Subcutaneous abdominal adipose tissue (tissue), 5 donors: Measurements from ENCODE around the gene PLCH1.
"Not testable (repeated sequence)": the region's sequence is repeated elsewhere in the genome, so short reads cannot be mapped to it uniquely, and the experiment has no call there.

Experiments used
- H3K27ac ChIP-seq: one replicate; pipeline ENCODE4 v1.7.0; 2013; ENCODE audit warnings: low read depth, mild to moderate bottlenecking, inconsistent platforms, low read length, moderate library complexity
- H3K27me3 ChIP-seq, 5 donors: one replicate each; pipeline ENCODE4 v1.7.0; 2013; ENCODE audit warnings: low read length in 5 of 5, inconsistent platforms in 1 of 5; ENCODE audit not compliant: control insufficient read depth in 5 of 5, insufficient read depth in 4 of 5
- H3K36me3 ChIP-seq, 5 donors: one replicate each; pipeline ENCODE4 v1.7.0; 2013; ENCODE audit warnings: low read length in 5 of 5; ENCODE audit not compliant: control insufficient read depth in 5 of 5, insufficient read depth in 5 of 5
- H3K4me1 ChIP-seq, 5 donors: one replicate each; pipeline ENCODE4 v1.7.0; 2013; ENCODE audit warnings: low read length in 5 of 5, mild to moderate bottlenecking in 3 of 5, moderate library complexity in 1 of 5; ENCODE audit not compliant: control insufficient read depth in 5 of 5, insufficient read depth in 5 of 5
- H3K4me3 ChIP-seq, 5 donors: one replicate each; pipeline ENCODE4 v1.7.0; 2013; ENCODE audit warnings: low read length in 5 of 5, low read depth in 1 of 5
- H3K9ac ChIP-seq, 5 donors: one replicate each; pipeline ENCODE4 v1.7.0; 2013; ENCODE audit warnings: low read length in 5 of 5, mild to moderate bottlenecking in 4 of 5, moderate library complexity in 3 of 5
- H3K9me3 ChIP-seq, 5 donors: one replicate each; pipeline ENCODE4 v1.7.0; 2013; ENCODE audit warnings: low read length in 5 of 5; ENCODE audit not compliant: control insufficient read depth in 5 of 5
- donor health status: healthy.
- donor health status: healthy.
- donor health status: healthy.
- donor health status: healthy.
- donor health status: healthy.

PLCH1 gene

DNA sequence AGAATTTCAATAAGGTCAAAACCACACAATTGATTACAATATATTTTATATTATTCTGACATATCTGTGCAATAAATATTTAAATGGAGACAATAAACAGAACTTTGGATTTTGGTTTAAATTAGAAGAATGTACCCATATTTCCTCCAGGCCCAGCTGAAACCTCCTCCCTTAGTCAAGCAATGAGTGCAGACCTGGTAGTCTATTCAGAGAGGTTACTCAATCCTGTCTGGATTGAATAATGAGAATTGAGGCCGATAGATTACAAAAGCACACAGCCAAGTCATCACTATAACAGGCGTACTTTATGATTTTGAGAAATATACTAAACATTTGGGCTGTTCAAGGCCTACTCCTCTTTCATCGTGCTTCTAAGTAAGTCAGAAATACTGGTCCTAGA, 336.9 kb downstream of the PLCH1 start:
- Histone ChIP-seq H3K36me3 (no peaks in the 10 kb centered on the region), H3K4me3 (no peak overlapping the region), H3K4me1 (no peaks in the 10 kb centered on the region), H3K27ac (no peak overlapping the region), H3K27me3 (no peaks in the 10 kb centered on the region), H3K9ac (no peak overlapping the region), H3K9me3 (no peaks in the 10 kb centered on the region)

DNA sequence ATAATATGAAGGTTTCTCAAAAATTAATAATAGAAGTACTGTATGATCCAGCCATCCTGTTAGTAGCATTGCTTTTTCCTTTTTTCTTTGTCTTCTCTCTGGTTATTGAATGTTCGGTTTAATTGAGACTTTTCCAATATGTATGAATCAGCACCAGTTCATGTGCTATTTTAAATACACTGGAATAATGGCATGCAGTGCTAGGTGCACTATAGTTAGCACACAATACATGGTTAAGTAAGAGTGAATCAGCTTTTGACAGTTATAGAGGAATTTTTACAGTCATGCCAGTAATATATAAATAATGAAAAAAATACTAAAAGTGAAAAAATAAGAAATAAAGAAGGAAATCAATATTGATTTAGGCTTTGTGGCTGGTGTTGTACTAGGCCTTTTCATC, 337.5 kb downstream of the PLCH1 start:
- Histone ChIP-seq H3K9me3 (no peaks in the 10 kb centered on the region), H3K36me3 (no peaks in the 10 kb centered on the region), H3K4me1 (no peaks in the 10 kb centered on the region), H3K4me3 (no peak overlapping the region), H3K27ac (no peak overlapping the region), H3K27me3 (no peaks in the 10 kb centered on the region), H3K9ac (no peak overlapping the region)

DNA sequence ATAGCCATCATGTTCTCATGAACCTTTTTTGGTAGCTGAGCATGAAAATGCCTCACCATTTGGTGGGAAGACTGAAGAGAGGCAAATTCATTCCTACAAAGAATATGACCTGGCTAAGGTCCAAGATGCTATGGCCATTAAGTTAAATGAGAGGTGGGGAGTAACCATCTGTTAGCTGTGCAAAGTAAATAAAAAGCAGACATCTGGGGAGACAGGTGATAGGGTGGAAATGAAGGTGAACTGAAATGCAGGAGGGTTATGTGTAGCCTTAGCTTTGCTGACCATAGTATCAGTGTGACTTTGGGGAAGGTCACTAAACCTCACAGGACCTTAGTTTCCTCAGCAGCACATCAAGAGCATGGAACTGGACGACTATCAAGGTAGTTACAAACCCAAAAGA, 340.4 kb downstream of the PLCH1 start:
- H3K9ac ChIP-seq = no peak overlapping the region
- no peak overlapping the region for H3K27ac ChIP-seq
- no peak overlapping the region for H3K4me3 ChIP-seq
- H3K9me3 ChIP-seq = no peaks in the 10 kb centered on the region
- no peaks in the 10 kb centered on the region for H3K4me1 ChIP-seq
- H3K27me3 ChIP-seq = no peaks in the 10 kb centered on the region
- no peaks in the 10 kb centered on the region for H3K36me3 ChIP-seq

- Histone ChIP-seq H3K9ac (no peak overlapping the region), H3K27me3 (no peaks in the 10 kb centered on the region), H3K27ac (no peak overlapping the region), H3K4me1 (no peaks in the 10 kb centered on the region), H3K36me3 (no peaks in the 10 kb centered on the region), H3K4me3 (no peak overlapping the region), H3K9me3 (no peaks in the 10 kb centered on the region)
Measured at GRCh38 chr3:155402656-155403055, 342.2 kb downstream of the PLCH1 start.

DNA sequence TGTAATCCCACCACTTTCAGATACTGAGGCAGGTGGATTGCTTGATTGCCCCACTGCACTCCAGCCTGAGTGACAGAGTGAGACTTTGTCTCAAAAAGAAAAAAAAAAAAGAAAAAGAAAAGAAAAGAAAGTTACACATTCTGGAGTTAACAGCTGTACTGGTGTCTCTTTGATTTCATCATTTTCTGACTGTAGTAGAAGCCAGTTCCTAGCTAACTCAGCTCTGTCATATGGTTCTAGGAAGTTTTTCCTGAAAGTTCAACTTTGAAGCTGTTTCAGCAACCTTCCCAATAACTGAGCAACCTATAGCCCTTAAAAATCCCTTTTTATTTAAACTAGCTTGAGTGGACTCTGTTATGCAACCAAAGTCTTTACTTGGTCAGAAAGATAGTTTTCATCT, 346.8 kb downstream of the PLCH1 start:
- H3K9me3 ChIP-seq = peaks cover 0 to 3% (median 0%) of the 10 kb centered on the region in 5 donors
- no peaks in the 10 kb centered on the region for H3K4me1 ChIP-seq
- H3K9ac ChIP-seq = no peak overlapping the region
- H3K27ac ChIP-seq = no peak overlapping the region
- H3K36me3 ChIP-seq = no peaks in the 10 kb centered on the region
- H3K27me3 ChIP-seq = no peaks in the 10 kb centered on the region
- H3K4me3 ChIP-seq = no peak overlapping the region

- H3K9me3 ChIP-seq, H3K27me3 ChIP-seq, H3K27ac ChIP-seq, H3K9ac ChIP-seq, H3K4me3 ChIP-seq, H3K36me3 ChIP-seq, H3K4me1 ChIP-seq: not testable (repeated sequence)
Measured at GRCh38 chr3:155394896-155395295, 350.0 kb downstream of the PLCH1 start.

- H3K27me3 ChIP-seq = no peaks in the 10 kb centered on the region
- no peak overlapping the region for H3K27ac ChIP-seq
- no peak overlapping the region for H3K9ac ChIP-seq
- H3K36me3 ChIP-seq = no peaks in the 10 kb centered on the region
- H3K9me3 ChIP-seq = peaks cover 0 to 3% (median 0%) of the 10 kb centered on the region in 5 donors
- H3K4me1 ChIP-seq = peaks cover 0 to 5% (median 0%) of the 10 kb centered on the region in 5 donors
- no peak overlapping the region for H3K4me3 ChIP-seq
Measured at GRCh38 chr3:155394240-155394639, 350.6 kb downstream of the PLCH1 start.

GRCh38 chr3:155393316-155393715, 351.6 kb downstream of the PLCH1 start:
- H3K4me3 ChIP-seq = no peak overlapping the region
- H3K27me3 ChIP-seq = peaks cover 0 to 2% (median 0%) of the 10 kb centered on the region in 5 donors
- H3K36me3 ChIP-seq = no peaks in the 10 kb centered on the region
- H3K9ac ChIP-seq = no peak overlapping the region
- H3K4me1 ChIP-seq = peaks cover 0 to 5% (median 0%) of the 10 kb centered on the region in 5 donors
- no peak overlapping the region for H3K27ac ChIP-seq
- peaks cover 0 to 3% (median 0%) of the 10 kb centered on the region in 5 donors for H3K9me3 ChIP-seq

DNA sequence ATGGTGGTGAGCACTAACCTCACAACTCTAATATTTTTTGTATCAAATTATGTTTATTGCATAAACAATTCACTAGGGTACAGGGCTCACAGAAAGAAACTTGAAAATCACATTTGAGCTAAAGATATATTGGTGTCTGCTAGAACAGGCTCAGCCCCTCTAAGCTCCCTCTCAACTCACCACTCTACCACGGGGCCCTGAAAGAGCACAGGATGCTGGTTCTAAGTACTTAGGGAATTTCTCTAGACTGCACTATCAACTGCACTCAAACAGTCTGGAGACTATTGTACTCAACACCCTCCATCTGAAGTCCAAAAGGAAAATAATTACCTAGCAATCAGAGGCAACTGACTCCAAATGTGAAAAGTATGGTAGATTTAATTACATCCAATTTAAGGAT, 352.7 kb downstream of the PLCH1 start:
- Histone ChIP-seq H3K9ac (no peak overlapping the region), H3K4me1 (peaks cover 0 to 5% (median 0%) of the 10 kb centered on the region in 5 donors), H3K27ac (no peak overlapping the region), H3K4me3 (peak overlapping the region in 1 of 5 donors; percentile 13), H3K36me3 (no peaks in the 10 kb centered on the region), H3K9me3 (peaks cover 0 to 3% (median 0%) of the 10 kb centered on the region in 5 donors), H3K27me3 (peaks cover 0 to 4% (median 0%) of the 10 kb centered on the region in 5 donors)

GRCh38 chr3:155391551-155391958, 353.3 kb downstream of the PLCH1 start:
- no peaks in the 10 kb centered on the region for H3K36me3 ChIP-seq
- H3K9ac ChIP-seq = no peak overlapping the region
- no peak overlapping the region for H3K27ac ChIP-seq
- peaks cover 0 to 4% (median 0%) of the 10 kb centered on the region in 5 donors for H3K27me3 ChIP-seq
- H3K4me3 ChIP-seq = peak overlapping the region in 1 of 5 donors; percentile 13
- H3K4me1 ChIP-seq = peaks cover 0 to 5% (median 2%) of the 10 kb centered on the region in 5 donors
- H3K9me3 ChIP-seq = peaks cover 0 to 3% (median 0%) of the 10 kb centered on the region in 5 donors

GRCh38 chr3:155391104-155391503, 353.8 kb downstream of the PLCH1 start:
- Histone ChIP-seq H3K27me3 (peaks cover 0 to 5% (median 0%) of the 10 kb centered on the region in 5 donors), H3K36me3 (no peaks in the 10 kb centered on the region), H3K9me3 (peaks cover 0 to 3% (median 0%) of the 10 kb centered on the region in 5 donors), H3K9ac (no peak overlapping the region), H3K27ac (no peak overlapping the region), H3K4me1 (peaks cover 0 to 8% (median 2%) of the 10 kb centered on the region in 5 donors), H3K4me3 (no peak overlapping the region)
